ENCODE data around the gene NKAIN2.

DNA sequence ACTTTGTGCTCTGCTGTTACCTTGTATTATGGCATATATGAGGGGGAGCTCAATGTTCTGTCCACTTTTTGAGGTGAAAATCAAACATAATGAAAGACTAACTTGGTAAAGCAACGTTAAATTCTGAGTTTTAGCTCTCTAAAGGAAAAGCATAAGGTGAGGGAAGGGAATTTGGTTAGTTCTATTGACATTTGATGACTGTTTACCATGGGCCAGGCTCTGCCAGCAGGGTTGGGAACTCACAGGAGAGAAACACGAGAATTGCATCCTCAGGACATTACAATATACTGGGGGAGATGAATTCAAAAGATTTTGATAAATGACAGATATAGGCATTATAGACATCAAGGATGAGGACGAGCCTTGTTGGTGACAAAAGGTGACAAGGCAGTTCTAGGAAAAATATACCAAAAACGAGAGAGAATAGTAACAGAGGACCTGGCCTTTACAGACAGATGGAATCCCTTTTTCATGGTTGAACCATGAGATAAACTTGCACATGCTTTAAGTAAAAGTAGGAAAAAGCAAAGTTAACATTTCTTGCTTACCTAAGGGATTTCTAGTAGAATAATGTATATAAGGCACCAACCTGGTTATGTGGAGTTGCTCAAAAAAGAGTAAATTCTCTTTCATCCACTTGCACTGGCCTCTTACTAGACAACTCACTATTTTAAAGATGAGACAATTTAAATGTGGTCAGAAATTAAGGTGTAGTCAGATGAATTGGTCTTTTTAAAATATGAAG is 191.4 kb downstream of the NKAIN2 start:
- no peak for TF ChIP-seq CTCF (IDR thresholded peaks at IDR 0.05; ENCODE audit: low read length)
- no peak for TF ChIP-seq EZH2 (optimal IDR thresholded peaks at IDR 0.05; ENCODE audit: low read depth, low read length)
